HG03460 (cell line): Measurements from ENCODE around the gene CCDC69.

ENCODE experiments used
- ATAC-seq: cut with Tn5 transposase; IDR thresholded peaks from one replicate; pipeline ENCODE4 v1.9.1; 2021; ENCODE audit not compliant: unreplicated experiment

CCDC69 gene

DNA sequence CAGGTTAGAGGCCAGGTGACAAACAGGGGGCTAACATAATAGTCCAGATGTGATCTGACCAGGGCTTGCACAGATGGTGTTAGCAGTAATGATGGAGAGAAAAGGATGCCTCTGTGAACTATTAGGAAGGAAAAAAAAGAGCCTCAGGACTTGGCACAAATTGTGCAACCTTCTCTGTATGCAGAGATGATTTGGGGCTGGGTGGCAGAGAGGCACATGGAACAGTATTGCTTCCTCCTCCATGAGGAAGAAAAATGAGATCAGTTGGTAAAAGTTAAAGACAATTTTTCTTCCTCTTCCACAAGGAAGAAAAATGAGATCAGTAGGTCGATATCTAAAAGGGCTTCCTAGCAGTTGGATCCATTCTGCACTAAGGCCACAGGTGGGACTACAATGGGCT is 52.4 kb downstream of the CCDC69 start:
- no peak for ATAC-seq

DNA sequence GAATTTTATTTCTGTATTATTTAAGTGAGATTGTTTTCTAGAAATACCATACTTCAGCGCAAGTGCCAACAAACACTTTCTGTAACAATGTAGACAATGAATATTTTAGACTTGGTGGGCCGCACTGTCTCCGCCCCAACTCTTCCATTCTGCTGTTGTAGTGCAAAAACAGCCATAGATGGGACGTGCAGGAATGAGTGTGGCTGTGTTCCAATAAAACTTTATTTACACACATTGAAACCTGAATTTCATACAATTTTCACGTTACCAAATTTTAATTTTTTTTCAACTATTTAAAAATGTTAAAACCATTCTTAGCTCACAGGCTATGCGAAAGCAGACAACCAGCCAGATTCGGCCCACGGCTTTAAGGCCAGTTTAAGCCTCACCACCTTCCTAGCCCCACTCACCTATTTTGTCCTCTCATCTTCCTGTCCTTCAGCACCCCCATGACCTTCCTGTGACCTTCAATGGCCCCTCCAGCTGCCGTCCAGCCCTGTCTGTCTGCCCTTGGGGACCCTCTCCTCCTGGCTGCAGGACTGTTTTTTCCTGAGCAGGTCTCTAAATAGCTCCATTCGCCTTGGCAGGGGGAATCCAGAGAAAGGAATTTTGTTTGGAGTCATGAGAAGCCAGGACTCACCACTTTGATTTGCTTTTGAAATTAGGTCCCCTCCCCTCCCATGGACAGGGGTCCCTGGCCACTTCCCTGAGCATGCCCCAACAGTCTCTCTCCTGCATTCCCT is 55.1 kb downstream of the CCDC69 start:
- ATAC-seq, result no peak

DNA sequence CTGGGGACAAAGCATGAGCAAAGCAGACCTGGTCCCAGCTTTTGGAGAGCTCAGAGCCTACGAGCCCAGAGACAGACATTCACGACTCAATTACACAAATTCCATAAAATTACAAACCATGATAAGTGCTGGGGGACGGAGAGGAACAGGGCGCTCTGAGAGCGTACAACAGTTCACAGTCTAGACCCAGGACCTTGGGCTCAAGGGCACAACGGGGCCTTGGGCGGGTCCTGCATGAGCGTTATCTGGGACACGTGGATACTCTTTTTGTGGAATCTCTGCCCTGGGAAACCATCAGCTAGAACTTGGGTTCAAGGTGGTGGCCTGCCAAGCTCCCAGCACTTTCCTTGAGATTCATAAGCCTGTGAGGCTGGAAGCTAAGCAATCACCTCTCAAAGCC is 56.9 kb downstream of the CCDC69 start:
- no peak for ATAC-seq

DNA sequence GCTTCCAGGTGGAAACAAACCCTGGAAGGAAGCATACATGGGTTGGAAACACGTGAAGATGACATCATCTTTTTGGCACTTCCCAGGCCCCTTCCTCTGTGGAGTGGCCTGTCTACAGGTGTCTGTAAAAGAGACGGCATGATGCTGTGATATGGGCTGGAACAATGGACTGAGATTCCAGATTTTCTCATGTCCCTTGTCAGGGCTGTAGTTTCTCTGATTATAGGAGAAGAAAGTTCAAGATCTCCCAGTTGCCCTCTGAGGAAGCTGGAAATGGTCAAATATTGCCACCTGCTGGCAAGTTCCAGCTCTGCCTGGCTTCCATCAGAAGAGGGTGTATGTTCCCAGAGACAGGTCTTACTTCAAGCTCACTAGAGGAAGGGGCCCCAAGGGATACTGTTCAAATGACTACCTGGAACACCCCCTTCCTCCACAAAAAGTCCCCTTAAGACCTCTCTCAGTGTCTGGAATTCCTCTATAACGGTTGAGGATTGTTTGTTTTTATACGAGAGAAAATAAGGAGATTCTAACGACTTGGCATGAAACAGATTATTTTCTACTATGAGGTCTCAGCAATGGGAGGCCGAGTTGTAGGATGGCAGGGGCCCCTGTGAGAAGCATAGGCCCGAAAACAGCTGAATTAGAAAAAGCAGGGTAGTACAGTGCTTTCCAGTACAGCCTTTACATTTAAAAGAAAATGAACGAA is 59.1 kb downstream of the CCDC69 start:
- peak; percentile 90 for ATAC-seq

- no peak for ATAC-seq
These were observed 61.1 kb downstream of the CCDC69 start for GRCh38 chr5:151162776-151163175.

DNA sequence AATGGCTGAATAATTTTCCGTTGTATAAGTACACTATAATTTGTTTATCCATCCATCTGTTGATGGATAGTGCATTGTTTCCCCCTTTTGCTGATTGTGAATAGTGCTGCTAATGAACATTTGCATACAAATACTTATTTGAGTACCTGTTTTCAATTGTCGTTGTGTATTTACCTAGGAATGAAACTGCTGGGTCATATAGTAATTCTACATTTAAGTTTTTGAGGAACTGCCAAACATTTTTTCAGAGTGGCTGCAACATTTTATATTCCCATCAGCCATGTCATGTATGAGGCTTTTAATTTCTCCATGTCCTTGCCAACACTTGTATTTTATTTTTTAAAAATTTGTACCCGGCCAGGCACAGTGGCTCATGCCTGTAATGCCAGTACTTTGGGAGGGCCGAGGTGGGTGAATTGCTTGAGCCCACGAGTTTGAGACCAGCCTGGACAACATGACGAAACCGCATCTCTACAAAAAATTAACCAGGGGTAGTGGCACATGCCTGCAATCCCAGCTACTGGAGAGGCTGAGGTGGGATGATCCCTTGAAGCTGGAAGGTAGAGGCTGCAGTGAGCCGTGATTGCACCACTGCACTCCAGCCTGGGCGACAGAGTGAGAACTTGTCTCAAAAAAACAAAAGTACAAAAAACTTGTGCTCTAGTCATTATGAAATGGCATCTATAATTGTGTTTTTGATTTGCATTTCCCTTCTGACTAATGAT is 64.1 kb downstream of the CCDC69 start:
- no peak for ATAC-seq

DNA sequence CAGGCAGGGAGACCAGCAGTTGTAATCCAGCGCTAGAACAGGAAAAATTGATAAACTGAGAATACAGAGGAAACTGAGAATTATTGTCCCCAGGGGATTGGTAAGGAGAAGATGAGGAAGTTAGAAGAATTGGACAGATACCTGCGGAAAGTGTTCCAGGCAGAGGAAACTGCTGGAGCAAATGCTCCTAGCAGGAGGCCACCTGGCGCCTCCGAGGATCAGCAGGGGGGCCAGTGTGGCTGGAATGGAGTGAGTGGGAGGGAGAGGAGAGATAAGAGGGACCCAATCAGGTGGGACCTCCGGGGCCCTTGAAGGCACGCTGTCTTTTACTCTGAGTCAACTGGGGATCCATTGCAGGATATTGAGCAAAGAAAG is 65.6 kb downstream of the CCDC69 start:
- no peak for ATAC-seq

- ATAC-seq, result peak; percentile 49
These were observed 66.2 kb downstream of the CCDC69 start, which contains the start of gene ANXA6 for GRCh38 chr5:151157426-151158286. Gene ANXA6, minus strand, starts transcription at chr5:151157779. Its CDS starts 9,878 bp downstream, at chr5:151147901.

GRCh38 chr5:151156507-151157420 is 67.1 kb downstream of the CCDC69 start:
- ATAC-seq, result no peak

DNA sequence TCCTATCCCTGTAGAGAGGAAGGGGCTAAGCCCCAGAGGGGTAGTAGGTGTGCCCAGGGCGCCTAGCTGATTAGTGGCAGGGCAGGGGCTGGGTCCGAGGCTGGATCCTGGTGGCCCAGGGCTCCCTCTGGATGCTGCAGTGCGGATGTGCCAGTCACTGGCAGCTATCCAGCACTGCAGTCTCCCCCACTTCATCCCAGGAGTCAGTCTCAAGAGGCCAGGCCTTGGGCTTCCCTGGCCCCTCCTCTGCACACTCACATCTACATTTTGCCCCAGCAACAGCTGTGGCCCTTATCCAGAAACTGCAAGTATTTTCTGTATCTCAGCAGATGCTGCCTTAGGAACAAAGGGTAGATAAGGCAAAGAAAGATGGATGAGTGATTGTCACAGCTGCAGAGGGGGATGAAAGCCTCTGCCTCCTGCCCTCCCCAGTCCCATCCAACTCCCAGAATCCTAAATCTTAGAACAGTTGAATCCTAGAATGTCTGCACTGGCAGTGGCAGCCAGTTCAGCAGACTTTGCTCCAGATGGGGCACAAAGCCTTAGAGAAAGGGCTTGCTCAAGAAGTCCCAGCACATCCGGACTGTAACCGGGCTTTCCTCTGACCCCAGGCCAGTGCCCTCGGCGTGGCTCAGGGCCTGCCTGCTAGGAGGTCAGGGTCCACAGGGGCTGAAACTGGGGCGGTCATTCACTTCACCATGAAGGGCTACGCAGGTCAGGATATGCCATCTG is 68.0 kb downstream of the CCDC69 start:
- no peak for ATAC-seq

DNA sequence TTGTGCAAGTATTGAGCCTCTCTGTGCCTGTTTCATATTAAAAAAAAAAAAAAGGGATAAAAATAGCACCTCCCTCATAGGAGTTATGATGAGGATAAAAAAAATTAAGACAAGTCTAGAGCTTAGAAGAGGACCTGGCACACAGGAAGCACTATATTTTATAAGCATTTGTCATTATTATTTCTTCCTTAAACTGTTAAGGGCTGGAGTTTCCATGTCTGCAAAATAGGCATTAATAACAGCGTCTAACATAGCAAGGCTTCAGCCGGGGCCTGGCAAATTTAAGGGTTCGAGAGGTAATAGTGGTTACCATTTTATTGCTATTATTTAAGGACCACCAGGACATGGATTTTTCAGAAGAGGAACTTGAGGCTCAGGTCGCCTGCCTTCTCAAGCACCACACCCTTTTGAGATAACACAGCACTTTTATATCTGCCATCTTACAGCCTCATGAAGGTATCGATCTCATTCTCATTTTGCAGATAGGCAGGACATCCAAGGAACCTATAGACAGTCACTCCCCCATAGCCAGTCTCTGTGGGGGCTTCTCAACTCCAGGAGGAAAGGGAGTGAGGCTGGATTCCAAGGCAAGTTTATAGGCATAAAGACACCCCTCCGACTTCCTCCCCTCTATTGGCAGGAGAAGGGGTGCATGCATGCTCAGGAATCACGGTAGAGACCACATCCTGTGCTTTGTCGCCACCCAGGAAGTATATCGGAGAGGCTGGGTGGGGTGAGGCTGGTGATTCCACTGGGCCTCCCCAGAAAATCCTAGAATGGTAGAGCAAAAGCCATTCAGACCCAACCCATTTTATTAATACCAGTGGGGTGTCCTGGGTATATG is 68.7 kb downstream of the CCDC69 start:
- ATAC-seq, result peak; percentile 39

DNA sequence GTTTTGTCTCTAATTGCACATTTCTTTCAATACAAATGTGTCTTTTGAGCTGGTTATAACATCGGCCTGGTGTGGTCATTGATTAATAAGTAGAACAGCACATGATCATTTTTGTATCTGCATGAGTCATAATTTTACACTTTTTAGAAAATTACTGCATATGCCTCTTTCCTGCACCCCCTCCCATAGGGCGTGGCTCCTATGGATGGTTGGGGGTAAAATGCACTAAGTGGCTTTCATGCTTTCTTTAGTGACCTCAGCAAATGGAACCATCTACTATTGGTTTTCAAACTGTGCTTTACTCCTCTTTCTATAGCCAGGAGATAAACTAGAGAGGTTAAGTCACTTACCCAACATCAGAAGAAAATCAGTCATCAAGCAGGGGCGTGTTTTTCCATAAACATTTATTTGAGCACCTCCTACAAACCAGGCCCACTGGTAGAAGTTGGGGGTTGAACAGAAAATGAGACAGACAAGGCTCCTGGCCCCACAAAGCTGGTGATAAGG is 70.1 kb downstream of the CCDC69 start:
- no peak for ATAC-seq

- no peak for ATAC-seq
These were observed 70.6 kb downstream of the CCDC69 start for GRCh38 chr5:151153300-151153699.

GRCh38 chr5:151151793-151152192 is 72.1 kb downstream of the CCDC69 start:
- ATAC-seq, result peak; percentile 27

GRCh38 chr5:151151263-151151660 is 72.6 kb downstream of the CCDC69 start:
- ATAC-seq, result no peak

- peak; percentile 48 for ATAC-seq
These were observed 73.2 kb downstream of the CCDC69 start for GRCh38 chr5:151150471-151151262.

DNA sequence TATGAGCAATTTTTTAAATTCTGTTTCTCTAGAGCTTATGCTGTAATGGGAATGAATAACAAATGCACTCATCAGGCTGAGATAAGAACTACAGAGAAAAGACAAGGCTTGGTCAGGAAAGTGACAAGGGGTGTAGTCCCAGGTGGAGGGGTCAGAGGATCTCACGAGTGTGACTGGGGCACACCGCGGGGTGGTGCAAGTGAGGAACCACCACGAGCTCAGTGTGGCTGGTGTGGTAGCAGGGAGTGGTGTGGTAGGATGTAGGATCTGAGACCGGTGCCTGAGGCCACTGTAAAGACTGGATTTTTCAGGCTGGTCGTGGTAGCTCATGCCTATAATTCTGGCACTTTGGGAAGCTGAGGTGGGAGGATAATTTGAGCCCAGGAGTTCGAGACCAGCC is 75.3 kb downstream of the CCDC69 start:
- ATAC-seq, result no peak
